ENCODE data around the gene OTX1.

Gene OTX1

DNA sequence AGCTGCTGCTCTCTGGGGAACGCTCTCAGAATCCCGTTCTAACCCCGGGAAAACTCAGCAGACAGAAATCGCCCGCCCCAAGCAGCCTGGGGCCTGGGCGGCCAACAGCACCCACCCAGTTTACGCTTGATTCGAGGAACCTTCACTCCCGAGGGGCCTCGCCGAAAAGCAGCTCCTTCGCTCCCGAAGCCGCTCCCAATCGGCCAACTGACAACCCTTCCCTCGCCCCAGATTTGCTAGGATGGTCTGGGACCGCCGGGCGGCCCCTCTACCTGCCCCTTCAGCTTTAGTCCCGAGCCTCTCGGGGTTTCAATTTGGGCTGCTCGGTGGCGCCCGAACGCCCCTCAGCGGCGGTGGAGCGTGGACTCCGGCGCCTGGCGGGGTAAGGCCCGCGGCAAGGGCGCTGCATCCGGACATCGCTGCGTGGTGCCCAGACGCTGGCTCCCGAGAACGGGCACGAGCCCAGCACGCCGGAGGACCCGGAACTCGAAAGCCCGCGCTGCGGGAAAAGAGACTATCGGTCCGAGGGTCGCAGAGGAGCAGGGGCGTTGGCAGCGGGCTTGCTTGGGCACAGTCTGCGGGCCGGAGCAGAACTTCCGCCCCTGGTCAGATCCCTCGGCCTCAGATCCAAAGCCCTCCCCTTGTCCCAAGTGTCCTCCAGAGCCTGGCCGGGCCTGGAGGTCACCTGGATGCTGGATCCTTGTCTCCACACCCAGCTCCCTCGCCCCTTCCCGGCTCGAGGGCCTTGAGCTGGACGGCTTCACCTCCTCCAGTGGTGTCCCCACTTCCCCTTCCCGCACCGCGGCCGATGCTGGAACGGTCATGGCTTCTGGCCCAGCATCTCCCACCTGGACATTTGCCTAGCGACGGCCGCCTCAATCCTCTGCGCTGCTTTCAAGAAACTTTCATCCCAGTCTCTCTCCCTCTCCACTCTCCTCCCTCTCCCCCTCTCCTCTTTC, 3.0 kb upstream of the OTX1 start:
- no peak for DNase-seq

DNA sequence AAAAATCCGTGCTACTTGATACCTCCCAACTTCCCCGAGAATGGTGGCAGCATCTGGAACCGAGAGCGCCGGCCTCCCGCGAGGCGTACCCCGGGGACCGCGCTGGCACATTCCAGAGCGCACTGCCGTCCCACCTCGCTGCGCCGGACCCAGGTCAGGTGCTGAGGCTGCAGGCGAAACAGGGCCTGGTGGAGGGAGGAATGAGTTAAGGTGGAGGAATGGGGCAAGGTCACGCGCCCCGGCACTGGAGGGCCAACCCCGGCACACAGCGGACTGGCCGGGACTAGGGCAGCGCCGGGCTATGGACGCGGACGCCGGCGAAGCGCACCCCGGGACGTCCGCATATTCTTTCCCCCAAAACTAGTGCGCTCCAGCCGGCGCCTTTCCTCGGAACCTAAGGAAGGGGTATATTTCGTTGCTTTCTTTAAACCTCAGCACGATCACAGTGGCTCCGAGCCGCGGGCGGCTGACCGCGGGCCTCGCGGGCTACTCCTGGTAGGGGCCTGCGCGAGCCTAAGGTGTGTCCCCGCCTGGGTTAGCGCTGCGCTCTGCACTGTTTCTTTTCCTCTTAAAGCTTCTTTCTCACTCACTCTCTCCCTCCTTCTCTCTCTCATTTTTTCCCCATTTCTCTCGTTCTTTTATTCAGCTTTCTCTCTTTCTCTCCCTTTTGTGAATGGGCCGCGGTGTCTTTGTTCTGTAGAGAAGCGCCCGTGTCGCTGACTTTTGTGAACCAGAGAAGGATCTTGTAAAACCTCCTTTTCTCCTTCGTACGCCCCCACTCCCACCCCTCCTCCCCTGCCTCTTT, 2.1 kb upstream of the OTX1 start:
- DNase-seq = no peak

DNA sequence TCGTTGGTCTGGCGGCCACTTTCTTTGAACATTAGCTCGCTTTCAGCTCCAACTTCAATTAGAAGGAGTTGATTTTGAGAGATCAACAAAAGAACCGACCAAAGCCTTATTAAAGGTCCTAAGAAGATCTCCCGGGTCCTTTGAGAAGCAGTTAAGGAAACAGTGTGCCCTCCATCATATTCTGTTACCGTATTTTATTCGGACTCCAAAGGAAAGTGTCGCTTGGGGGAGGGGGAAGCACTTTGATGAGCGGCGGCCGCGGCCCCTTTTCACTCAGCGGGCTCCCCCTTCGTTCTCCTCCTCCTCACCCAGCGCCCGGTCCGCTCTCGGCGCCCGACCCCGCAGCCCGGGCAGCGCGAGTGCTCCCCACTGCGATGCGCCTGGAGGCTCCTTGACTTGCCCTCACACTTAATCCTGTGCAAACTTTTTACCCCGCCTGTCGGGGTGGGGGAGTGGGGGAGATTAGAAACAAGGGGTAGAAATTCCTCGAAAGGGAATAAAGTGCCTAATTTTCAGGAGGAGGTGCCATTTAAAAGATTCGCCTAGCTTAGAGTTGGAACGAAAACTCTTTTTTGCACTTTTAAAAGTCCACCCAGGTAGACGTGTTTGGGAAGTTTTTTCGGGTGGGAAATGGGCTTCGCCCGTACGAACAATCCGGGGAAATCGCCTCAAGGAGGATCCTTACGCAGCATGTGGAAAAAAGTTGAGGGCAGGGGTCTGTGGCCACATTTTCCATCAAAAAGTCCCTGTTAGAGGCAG, 1.2 kb upstream of the OTX1 start:
- DNase-seq = no peak

DNA sequence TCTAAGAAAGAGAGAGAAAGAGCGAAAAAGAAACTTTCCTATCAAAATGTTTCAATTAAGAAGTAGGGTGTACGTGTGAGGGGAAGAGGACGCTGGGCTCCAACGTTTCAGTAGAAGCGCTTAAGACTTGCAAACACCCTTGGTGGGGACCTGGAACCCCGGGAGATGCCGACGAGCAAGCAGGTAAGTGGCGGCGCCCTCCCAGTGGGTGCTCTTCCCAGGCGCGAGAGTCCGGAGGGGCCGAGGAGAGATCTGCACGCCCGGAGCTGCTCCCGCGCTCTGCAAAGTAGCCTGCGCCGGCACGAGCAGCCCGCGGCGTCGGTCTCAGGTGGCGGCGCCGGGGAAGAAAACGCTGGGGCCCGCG, 678 bp upstream of the OTX1 start:
- no peak for DNase-seq

DNA sequence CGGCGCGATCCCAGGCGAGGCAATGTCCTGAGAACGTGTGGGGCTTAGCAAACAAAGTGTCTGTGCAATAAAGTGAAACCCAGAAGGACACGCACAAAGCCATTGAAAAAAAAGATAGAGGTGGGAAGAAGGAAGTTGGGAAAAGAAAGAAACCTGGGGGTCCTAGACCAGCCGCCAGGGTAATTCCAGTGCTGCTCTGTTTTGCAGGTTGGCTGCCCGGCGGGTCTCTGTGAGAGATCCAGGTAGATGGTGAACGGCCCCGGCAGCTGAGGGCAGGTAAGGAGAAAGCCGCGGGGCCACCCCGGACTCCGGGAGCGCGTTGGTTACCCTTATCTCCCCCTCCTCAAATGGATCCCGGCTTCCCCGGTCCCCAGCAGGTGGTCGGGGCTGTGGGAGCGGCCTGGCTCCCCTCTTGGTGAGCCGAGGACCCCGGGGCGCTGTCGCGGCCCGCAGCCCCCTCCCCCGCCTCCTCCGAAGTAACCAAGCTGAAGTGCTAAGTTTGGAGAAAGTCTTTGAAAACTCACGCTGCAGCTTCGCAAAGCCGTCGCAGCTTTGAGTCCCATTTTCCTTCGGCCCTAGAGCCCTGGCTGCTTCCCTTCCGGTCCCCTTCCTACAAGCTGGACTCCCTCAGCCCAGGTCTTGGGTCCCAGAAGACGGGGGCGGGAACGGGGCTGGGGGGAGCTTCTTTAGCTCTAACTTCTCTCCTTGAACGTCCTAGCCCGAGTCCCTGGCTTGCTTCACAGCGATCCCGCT, 588 bp downstream of the OTX1 start:
- no peak for DNase-seq

DNA sequence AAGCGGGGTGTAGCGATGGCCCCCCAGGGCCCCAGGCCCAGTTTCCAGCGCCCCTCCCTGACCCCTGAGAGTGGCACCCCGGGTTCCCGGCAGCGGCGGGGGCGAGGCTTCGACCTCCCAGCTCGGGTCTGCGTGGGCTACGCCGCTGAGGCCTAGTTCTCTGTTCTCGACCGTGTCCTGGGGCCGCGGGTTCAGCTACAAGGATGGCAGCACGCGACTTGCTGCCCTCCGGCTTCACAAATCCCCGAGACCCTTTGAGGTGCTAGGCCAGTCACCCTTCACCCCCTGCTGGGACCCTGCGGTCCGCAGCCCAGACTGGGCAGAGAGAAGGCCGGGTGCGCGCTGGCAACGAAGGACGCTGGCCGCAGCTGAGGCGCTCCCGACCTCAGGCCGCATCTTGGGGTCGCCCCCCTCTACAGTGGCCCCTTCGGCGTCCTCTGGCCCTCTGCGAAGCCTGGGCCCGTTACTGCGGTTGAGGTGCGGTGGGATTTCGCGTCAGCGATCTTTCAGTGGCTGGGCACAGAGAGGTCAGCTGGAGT, 1.2 kb downstream of the OTX1 start:
- DNase-seq = no peak

DNA sequence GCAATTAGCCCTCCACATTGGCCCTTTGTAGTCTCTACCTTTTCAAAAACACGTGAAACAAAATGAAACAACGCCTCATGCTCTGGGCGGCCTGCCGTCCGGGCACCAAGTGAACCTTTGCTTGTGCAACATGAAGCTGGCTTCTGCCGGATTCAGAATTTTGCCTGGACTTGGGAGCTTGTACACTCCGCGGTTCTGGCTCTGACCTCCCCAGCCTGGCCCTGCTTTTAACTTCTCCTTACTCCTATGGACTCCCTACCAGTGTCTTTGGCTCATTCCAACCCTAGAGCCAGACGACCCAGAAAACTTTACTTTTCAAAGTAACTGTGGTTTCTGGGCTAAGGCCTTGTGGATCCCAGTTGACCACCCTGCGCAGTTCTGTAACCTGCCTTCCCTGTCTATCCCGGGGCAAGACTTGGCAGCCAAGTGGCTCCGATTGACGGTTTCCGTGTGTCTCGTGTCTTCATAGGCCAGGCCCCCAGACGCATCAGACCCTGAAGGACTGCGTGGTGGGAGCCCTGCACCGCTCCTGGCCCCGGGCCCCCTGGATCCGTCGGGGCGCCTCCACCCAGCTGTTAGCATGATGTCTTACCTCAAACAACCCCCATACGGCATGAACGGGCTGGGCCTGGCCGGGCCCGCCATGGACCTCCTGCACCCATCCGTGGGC, 1.9 kb downstream of the OTX1 start:
- DNase-seq = no peak

DNA sequence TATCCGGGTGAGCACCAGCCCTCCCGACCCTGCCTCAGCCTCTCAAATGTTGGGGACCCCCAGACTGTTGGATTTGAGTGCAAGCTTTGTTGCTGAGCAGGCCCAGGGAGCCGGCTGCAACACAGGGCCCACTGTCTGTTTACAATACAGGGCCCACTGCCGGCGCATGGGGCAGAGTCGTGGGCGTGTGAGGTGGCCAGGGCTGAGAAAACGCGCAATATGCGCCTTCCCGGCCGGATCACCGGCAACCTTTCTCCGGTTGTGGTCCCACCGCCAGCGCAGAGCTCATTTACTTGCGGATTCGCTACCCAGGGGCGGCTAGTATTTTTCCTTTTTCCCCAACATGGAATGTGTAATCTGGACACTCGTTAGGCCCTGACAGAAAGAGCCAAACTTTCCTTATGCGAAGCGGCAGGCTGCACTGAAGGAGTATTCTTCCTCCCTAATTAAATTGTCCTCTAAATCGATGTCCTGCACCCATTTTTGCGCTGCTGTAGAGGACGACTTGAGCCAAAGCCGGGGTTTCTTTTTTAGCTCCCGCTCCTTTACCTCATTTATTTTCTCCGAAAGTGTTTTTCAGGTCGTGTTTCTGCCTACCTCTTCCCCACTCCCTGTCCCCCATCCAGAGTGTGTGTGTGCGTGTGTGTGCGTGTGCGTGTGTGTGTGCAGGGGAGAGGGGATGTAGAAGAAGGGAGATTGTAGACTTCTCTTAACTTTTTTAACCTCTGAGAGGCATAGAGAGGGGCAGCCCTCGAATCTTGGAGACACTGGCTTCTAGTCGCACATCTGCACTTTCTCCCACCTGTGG, 2.7 kb downstream of the OTX1 start:
- no peak for DNase-seq

DNA sequence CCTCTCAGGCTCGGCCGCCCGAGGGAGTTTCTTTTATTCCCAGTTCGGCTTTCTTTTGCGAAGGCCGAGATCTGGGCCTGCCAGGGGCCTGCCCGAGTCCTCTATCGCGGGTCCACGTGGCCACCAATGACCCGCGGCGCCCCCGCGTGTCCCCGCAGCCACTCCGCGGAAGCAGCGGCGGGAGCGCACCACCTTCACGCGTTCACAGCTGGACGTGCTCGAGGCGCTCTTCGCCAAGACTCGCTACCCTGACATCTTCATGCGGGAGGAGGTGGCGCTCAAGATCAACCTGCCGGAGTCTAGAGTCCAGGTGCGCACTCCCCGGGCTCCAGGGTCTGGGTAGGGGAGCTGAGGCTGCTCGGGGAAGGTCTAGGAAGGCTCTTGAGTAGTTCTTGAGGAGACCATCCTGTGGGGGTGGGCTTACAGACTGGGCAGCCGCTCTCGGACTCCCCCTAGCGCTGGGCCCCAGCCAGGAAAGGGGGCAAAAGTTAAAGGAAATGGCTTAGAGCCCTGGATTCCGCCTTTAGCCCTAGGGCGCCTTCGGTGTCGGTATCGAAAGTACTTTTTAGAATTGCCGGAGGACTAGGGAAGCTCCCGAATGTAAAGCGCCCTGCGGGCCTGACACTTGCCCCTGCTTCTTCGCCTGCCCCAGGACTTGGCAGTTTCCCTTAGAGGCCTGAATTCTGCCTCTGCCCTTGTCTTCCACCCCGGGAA, 3.4 kb downstream of the OTX1 start:
- no peak for DNase-seq

DNA sequence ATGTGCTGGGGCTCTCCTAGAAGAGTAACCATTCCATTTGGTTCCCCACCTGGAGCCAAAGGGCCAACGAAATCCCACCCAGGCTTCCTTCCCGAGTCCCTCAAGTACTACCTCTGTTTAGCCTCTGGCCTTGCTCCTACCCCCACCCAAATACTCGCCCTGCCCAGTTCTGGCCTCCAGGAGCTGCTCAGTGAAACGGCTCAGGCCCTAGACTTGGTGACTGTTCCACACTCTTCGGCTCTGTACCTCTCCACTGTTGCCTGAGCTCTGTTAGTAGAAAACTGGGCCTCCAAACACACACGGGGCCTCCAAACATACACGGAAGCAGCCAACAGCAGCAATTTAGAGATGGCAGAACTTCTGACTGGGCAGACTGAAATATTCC, 4.2 kb downstream of the OTX1 start:
- DNase-seq = no peak

DNA sequence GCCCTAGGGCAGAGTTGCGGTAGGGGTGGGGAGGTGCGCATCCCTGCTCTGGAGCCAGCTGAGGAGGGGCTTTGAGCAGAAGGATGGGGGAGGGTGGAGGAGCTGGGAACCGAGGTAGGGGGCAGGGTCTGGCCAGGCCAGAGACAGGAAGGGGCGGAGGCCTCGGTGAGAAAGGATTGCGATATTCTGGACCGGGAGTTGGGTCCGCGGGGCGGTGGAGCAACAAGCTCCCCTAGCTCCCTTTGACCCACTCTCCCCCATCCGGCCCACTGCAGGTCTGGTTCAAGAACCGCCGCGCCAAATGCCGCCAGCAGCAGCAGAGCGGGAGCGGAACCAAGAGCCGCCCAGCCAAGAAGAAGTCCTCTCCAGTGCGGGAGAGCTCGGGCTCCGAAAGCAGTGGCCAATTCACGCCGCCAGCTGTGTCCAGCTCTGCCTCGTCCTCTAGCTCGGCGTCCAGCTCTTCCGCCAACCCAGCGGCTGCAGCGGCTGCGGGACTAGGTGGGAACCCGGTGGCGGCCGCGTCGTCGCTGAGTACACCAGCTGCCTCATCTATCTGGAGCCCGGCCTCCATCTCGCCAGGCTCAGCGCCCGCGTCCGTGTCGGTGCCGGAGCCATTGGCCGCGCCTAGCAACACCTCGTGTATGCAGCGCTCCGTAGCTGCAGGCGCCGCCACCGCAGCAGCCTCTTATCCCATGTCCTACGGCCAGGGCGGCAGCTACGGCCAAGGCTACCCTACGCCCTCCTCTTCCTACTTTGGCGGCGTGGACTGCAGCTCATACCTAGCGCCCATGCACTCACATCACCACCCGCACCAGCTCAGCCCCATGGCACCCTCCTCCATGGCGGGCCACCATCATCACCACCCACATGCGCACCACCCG, 4.8 kb downstream of the OTX1 start:
- DNase-seq = no peak

DNA sequence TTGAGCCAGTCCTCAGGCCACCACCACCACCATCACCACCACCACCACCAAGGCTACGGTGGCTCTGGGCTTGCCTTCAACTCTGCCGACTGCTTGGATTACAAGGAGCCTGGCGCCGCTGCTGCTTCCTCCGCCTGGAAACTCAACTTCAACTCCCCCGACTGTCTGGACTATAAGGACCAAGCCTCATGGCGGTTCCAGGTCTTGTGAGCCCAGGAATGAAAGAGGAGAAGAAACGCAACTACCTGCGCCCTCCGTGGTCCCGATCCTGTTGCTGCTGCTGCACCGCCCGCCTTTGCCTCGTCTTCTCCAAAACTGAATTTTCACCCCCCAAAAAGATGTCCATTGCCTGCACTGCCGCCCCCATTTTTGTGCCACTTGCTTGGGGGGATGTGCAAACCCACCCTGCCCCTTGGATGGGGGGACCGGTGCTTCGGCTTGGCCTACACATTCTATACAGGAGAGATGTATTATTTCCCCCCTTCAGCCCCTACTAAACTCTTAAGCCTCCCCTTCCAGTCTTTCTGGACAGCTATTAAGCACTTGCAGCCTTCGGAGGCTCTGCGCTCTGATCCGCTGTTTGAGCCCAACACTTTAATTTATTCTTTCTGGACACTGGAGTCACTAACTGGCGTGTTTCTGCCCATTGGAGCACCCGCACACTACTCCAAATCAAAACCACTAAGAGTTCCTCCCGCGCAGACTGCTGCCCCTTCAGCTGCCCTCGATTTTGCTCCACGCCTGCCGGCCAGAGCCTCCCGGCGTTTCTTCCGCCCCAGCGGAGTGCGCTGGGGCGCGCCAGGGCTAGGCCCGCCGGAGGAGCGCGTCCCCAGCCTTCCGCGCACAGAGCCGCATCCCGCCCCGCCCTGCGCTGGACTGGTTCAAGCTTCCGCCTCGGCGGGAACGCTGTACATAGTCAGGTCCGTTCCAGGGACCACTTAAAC, 5.7 kb downstream of the OTX1 start:
- no peak for DNase-seq

DNA sequence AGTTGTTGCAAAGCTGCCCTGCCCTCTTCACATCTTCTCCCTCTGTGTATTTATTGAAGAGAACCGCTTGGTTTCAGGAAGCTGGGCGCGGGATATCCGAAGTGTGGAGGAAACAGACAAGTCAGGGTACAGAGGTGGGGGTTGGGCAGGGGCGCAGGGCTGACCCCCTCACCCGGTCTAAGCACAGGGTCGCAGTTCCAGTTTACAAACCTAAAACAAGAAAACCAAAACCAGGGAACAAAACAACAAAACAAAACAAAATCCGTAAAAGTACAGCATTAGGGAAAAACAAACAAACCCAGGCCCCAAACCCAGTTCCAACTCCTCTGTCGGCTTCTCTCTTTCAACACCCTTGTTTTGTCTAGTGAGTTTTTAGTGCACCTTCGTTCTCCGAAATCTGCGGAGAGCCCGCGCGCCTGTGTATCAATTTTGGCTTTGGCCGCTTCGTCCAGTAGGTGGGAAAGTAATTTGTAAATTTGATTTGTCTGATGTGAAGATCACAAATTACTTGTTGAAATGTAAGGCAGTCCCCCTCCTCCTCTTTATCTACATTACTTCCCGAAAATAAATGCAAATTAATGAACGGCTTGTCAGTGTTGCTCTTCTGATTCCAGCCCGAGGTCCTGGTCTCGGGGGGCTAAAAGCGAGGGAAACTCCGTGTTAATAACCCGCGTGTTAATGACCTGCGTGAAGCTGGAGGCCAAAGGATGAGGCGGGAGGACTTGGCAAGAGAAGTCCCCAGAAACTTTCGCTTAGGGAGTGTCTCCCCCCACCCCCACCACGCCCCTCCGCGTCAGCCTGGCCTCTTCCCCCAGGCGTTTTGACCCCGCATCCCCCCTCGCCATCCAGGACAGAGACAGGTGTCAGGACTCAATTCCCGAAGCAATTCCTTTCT, 6.9 kb downstream of the OTX1 start:
- DNase-seq = no peak

DNA sequence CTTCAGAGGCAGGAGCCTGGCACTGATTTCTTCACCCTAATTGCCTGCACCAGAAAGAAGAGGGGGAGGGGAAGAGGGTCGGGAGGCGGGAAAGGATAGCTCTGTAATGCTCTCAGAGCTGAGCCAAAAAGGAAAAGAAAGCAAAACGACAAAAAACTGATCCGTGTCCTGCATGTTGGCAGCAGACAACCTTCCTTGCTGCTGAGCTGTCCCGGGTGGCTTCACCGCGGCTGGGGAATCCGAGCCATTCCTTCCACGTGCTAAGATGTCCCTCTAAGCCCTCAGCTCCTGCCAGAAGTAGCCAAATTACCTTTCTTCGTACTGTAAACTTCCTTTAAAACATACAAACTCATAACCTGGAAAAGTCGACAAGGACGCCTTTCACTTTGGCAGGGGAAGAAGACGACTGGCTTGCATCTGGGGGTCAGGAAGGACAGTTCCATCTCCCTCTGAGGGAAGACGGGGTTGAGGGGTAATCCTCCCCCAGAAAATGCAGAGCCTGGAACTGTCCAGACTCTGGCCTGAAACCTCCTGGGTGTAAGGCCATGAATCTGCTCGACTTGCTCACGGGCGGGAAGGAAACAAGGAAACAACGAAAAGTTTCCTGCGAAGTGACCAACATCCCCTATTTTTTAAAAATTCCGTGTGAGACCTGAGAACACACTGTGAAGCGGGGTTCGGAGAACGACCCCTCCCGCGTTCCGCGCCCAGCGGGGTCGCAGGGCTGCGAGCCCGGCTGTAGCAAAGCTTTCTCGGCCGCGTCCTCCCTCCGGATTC, 7.7 kb downstream of the OTX1 start:
- DNase-seq = no peak

DNA sequence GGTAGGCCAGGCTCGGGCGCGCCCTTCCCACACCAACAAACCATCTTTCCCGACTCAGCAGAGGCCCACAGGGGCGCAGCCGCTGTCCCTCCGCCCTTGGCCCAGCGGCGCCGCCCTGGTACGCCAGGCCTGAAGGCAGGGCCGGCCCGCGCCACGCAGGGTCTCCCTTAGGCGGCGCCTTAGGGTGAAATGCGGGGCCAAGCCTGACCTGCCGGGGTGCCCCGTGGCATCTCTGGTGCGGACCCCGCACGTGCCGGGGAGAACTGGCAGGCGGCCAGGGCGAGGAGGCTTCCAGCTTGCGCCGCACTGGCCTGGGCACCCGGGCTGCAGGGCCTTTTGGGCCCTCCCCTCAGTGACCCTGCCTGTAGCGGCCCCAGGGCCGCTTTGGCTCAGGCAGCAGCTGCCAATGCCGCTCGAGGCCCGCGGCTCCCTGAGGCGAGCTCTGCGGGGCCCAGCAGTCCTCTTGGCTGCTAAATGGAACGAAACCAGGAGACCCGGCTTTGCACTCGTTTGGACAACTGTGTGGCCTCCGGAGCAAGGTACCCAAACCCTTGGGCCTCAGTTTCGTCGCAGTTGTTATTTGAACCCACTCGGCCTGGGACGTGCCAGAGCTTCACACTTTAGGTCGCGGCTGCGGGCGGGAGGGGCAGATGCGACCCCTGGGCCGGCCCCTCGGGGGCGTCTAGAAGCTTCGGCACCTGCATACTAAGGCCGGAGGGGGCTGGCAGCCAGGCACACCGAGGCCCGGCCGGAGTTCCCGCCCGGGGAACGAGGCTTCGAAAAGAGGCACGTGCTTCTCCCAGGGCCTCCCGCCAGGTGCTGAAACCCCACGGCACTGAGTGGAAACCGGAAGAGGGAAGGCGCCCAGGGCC, 8.5 kb downstream of the OTX1 start:
- DNase-seq = no peak
